Renal cortex interstitium (tissue), 11 donors: Measurements from ENCODE around the gene ZNF444. TPM values are rescaled to one million over a fixed set of nuclear protein-coding genes. Genes with fewer than 3 reads are reported as not detected.
"Not testable (repeated sequence)": the region's sequence is repeated elsewhere in the genome, so short reads cannot be mapped to it uniquely, and the experiment has no call there.

ENCODE experiments used
- DNase-seq, 11 donors: peaks; one replicate each; pipeline ENCODE4 v3.0.0-alpha.2; 2013; ENCODE audit warnings: low read depth in 9 of 11, low spot score in 4 of 11; ENCODE audit errors: extremely low read depth in 1 of 11
- polyA plus RNA-seq, 3 donors: library from polyadenylated mRNA; unstranded; fragments of 120-200 nt; gene quantifications; one replicate each; pipeline ENCODE4 v1.2.1, GENCODE V29; 2013; ENCODE audit not compliant: insufficient read length in 3 of 3

ZNF444 gene
- polyA plus RNA-seq, 3 donors = 21.3 to 41.4 (median 36.1) TPM

GRCh38 chr19:56197646-56198045 is 56.6 kb downstream of the ZNF444 start, which contains the start of gene ZSCAN5B:
Gene ZSCAN5B (minus strand): TSS chr19:56197783. CDS start chr19:56193052, 4,731 bp downstream.
- DNase-seq = not testable (repeated sequence)

DNA sequence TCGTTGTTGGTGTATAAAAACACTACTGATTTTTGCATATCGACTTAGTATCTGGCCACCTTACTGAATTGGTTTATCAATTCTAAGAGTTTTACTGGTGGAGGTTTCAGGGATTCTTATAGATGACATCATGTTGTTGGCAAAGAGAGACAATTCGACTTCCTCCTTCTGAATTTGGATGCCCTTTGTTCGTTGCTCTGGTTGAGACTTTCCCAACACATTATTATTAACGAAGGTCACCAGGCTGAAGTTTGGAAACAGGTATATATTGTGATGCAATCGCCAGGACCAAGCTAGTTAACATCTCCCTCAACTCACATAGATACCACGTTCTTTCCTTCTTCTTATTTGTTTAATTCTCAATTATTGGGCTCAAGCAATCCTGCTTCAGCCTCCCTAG is 58.6 kb downstream of the ZNF444 start:
- no peak for DNase-seq

DNA sequence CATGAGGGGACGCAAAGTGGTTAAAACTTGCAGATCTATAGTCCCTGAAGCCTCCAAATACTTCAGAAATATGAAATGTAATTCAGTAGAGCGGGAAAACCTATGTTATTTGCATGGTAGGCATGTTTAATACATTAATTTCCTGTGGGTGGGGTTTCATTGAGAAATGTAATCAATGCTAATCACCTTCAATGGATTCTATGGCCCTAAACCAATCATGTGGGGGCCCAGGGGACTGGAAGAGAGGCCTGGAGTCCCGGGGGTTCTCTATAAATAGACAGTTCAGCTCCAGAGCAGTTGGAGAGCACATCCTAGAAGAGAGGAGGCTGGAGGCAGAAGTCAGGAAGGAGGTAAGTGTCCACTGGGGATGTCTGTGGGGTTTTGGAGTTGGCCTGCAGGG is 60.9 kb downstream of the ZNF444 start, which contains the start of gene ZSCAN5C:
TSS of gene ZSCAN5C (plus strand) at position 301 of the 400 bp plus-strand sequence. CDS start 3,641 bp downstream, outside the sequence.
- DNase-seq = no peak

- not testable (repeated sequence) for DNase-seq
Measured at GRCh38 chr19:56207581-56207980, 66.5 kb downstream of the ZNF444 start.

DNA sequence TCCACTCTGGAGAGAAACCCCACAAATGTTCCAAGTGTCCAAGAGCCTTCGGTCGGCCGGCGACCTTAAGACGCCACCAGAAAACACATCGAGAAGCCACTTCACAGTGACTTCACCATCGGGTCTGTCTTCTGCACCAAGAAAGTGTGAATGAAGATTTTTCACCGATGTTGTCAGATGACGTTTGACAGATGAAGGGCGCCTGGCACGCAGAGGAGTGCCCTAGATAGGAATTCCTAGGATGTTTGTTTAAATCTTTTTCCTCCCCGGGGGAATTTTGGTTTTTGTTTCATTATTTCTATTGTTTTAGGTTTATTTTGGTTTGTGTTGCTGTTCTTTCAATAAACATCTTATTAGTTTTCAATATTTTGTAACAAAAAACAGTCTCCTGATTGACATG is 68.0 kb downstream of the ZNF444 start:
- DNase-seq = no peak

DNA sequence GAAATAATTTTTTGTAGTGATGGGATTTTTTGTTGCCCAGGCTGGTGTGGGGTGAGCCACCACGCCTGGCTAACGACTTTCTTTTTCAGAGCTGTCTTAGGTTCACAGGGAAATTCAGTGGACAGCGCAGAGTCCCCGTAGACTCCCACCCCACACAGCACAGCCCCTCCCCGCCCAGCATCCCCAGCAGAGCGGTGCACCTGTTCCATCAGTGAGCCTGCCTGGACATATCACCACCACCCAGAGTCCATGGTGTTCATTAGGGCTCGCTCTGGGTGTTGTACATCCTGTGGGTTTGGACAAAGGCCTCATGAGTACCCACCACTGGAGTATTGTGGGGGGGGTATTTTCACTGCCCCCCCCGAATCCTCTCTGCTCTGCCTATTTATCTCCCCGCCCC is 68.9 kb downstream of the ZNF444 start:
- DNase-seq = not testable (repeated sequence)

Other genes starting within 250 kb of the ZNF444 start
- not detected for gene NLRP13, start 209.0 kb upstream of the ZNF444 start, polyA plus RNA-seq
- not detected for gene NLRP8, start 193.5 kb upstream of the ZNF444 start, polyA plus RNA-seq
- not detected for gene NLRP5, start 154.5 kb upstream of the ZNF444 start, polyA plus RNA-seq
- 10 to 100 TPM; 10.7 to 24.0 (median 22.4) TPM for gene ZNF787, start 20.0 kb upstream of the ZNF444 start, polyA plus RNA-seq
- not detected for gene GALP, start 34.7 kb downstream of the ZNF444 start, polyA plus RNA-seq
- under 1 TPM in 2 of 3 donors, not detected in 1; 0.17 to 0.30 TPM for gene ZSCAN5B, start 56.5 kb downstream of the ZNF444 start, polyA plus RNA-seq
- under 1 TPM in 1 of 3 donors, not detected in 2; 0.07 TPM for gene ZSCAN5C, start 61.0 kb downstream of the ZNF444 start, polyA plus RNA-seq
- 1 to 10 TPM; 1.4 to 4.7 (median 1.5) TPM for gene EDDM13, start 131.5 kb downstream of the ZNF444 start, polyA plus RNA-seq
- gene ZSCAN5A, start 173.6 kb downstream of the ZNF444 start, polyA plus RNA-seq = 10 to 100 TPM; 14.7 to 17.2 (median 17.0) TPM